GM10266 (cell line): ENCODE data around the gene PAX9.

Experiments used
- DNase-seq: peaks from one replicate; pipeline ENCODE4 v3.0.0; 2012; ENCODE audit errors: extremely low spot score
- TF ChIP-seq, protein P1 (sequence below): IDR thresholded peaks from 2 replicates; pipeline ENCODE4 v1.5.1; 2012; ENCODE audit warnings: mild to moderate bottlenecking, low read depth; ENCODE audit not compliant: control insufficient read depth, insufficient read depth; ENCODE audit errors: missing control alignments

The PAX9 gene

GRCh38 chr14:36659822-36660735 is 1.6 kb upstream of the PAX9 start:
- TF ChIP-seq, protein P1, sequence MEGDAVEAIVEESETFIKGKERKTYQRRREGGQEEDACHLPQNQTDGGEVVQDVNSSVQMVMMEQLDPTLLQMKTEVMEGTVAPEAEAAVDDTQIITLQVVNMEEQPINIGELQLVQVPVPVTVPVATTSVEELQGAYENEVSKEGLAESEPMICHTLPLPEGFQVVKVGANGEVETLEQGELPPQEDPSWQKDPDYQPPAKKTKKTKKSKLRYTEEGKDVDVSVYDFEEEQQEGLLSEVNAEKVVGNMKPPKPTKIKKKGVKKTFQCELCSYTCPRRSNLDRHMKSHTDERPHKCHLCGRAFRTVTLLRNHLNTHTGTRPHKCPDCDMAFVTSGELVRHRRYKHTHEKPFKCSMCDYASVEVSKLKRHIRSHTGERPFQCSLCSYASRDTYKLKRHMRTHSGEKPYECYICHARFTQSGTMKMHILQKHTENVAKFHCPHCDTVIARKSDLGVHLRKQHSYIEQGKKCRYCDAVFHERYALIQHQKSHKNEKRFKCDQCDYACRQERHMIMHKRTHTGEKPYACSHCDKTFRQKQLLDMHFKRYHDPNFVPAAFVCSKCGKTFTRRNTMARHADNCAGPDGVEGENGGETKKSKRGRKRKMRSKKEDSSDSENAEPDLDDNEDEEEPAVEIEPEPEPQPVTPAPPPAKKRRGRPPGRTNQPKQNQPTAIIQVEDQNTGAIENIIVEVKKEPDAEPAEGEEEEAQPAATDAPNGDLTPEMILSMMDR = no peak
- DNase-seq = no peak

DNA sequence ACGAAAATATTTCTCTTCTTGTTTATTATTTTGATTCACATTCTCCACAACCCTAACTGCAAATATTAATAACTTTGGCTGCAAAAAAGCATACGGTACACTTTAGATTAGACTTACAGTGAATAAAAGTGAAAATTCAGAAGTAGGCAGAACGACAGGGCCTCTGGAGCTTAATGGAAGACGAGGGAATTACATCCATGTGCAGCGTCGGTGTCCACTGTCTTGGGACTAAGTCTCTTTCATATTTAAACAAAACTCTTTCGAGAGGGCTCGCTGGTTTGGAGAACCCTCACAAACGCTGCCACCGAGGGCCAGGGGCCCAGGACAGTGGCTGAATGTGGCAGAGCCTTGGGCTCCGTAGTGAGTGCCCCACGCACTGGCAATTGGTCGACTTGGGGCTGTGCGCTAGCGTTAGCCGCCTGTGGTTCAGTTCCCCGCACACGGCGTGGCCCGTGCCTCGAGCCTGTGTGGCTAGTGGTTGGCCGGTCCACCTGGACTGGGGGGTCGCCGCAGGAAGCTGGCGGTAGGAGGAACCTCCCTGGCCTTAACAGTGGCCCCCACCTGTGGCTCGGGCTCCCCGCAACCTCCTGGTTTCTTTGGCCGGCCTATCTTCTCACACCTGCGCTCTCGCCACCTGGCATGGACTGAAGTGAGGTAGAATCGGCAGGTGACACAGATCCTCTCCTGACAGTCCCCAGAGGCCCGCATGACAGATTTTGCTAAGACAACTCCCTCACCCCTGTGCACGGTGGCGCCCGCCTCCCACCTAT is 739 bp upstream of the PAX9 start:
- TF ChIP-seq, protein P1 = no peak
- no peak for DNase-seq

GRCh38 chr14:36662258-36662542 is 540 bp downstream of the PAX9 start:
- TF ChIP-seq, protein P1 = no peak
- no peak for DNase-seq

- TF ChIP-seq, protein P1 = no peak
- no peak for DNase-seq
Measured at GRCh38 chr14:36662543-36663403, 1.1 kb downstream of the PAX9 start.

DNA sequence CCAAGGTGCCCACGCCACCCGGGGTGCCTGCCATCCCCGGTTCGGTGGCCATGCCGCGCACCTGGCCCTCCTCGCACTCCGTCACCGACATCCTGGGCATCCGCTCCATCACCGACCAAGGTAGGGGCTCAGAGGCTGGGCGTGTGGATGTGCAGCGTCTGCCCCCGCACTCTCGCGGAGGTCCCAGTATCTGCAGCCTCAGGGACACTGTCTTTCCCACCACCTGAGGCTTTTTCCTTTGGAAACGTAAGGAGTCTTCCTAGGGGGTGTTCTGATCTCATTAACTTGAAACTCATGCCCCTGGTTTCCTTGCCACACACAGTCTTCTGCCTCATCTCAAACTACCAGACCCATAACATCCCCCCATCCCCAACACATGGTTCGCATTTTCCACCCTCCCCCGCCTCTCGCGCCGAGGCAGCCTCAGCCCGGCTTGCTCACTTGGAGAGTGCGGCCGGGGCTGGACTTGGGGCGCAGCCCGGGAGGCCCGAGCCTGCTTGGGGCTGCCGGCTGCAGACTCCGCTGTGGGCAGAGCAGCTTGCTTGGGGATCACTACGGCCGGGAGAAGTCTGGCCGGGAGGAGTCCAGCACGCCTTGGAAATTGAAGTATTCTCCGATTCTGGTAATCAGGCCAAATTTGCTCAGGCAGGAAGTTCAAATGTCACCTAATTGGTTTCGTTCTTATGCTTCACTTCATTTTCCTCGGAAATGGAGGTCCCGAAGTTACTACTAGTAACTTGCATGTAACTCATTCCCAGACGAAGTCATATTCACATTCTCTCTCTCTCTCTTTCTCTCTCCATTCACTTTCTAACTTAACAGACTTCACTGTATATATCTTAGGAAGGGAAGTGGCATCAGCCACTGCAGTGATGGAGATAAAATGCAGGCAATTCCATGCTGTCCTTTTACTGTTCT is 2.0 kb downstream of the PAX9 start:
- DNase-seq = no peak
- TF ChIP-seq, protein P1 = no peak

- TF ChIP-seq, protein P1 = no peak
- DNase-seq = no peak
Measured at GRCh38 chr14:36664322-36665193, 2.9 kb downstream of the PAX9 start.
